Astrocyte (in vitro differentiated cells and primary cell): ENCODE measurements around the gene PTPRK. TPM values are rescaled to one million over a fixed set of nuclear protein-coding genes. Genes with fewer than 3 reads are reported as not detected.

ENCODE experiments used
- DNase-seq: peaks from one replicate; pipeline ENCODE4 v3.0.0-alpha.2; 2010; ENCODE audit warnings: low read depth
- FAIRE-seq: peaks from 2 replicates; lab custom pipeline; 2011; peaks lifted over from hg19 to GRCh38; lab: Jason Lieb, UNC
- H2AFZ ChIP-seq: 2 replicates; pipeline ENCODE4 v1.6.0; 2012; ENCODE audit warnings: low read depth, low read length, inconsistent platforms
- H3K27ac ChIP-seq: 2 replicates; pipeline ENCODE4 v1.5.1; 2011; ENCODE audit warnings: low read depth, low read length, inconsistent platforms
- H3K27me3 ChIP-seq: 2 replicates; pipeline ENCODE4 v1.6.0; 2011; ENCODE audit warnings: low read length, inconsistent platforms; ENCODE audit not compliant: insufficient read depth
- H3K36me3 ChIP-seq: 2 replicates; pipeline ENCODE4 v1.5.1; 2011; ENCODE audit warnings: low read length, inconsistent platforms; ENCODE audit not compliant: insufficient read depth
- H3K4me1 ChIP-seq: 2 replicates; pipeline ENCODE4 v1.5.1; 2011; ENCODE audit warnings: low read length, inconsistent platforms; ENCODE audit not compliant: insufficient read depth
- H3K4me2 ChIP-seq: 2 replicates; pipeline ENCODE4 v1.6.0; 2012; ENCODE audit warnings: low read length, inconsistent platforms
- H3K4me3 ChIP-seq: 2 replicates; pipeline ENCODE4 v1.5.1; 2011; ENCODE audit warnings: low read depth, mild to moderate bottlenecking, low read length, inconsistent platforms; ENCODE audit not compliant: insufficient read depth
- H3K79me2 ChIP-seq: 2 replicates; pipeline ENCODE4 v1.6.0; 2012; ENCODE audit warnings: mild to moderate bottlenecking, low read length, inconsistent platforms; ENCODE audit not compliant: insufficient read depth
- H3K9ac ChIP-seq: 2 replicates; pipeline ENCODE4 v1.6.0; 2012; ENCODE audit warnings: mild to moderate bottlenecking, low read length, inconsistent platforms
- H3K9me3 ChIP-seq: 2 replicates; pipeline ENCODE4 v1.5.1; 2012; ENCODE audit warnings: low read depth, mild to moderate bottlenecking, low read length, inconsistent platforms; ENCODE audit not compliant: insufficient read depth
- H4K20me1 ChIP-seq: 2 replicates; pipeline ENCODE4 v1.6.0; 2012; ENCODE audit warnings: low read length, inconsistent platforms; ENCODE audit not compliant: insufficient read depth
- H3K27ac Mint-ChIP-seq: one replicate; pipeline ENCODE4 v1.8.0; 2021; ENCODE audit warnings: mild to moderate bottlenecking, mixed read lengths; ENCODE audit not compliant: unreplicated experiment
- H3K27me3 Mint-ChIP-seq: one replicate; pipeline ENCODE4 v1.8.0; 2021; ENCODE audit warnings: low read depth, mixed read lengths; ENCODE audit not compliant: unreplicated experiment
- H3K36me3 Mint-ChIP-seq: one replicate; pipeline ENCODE4 v1.8.0; 2021; ENCODE audit warnings: low read depth, mixed read lengths; ENCODE audit not compliant: unreplicated experiment
- H3K4me1 Mint-ChIP-seq: one replicate; pipeline ENCODE4 v1.8.0; 2021; ENCODE audit warnings: low read depth, mixed read lengths; ENCODE audit not compliant: unreplicated experiment
- H3K4me3 Mint-ChIP-seq: one replicate; pipeline ENCODE4 v1.8.0; 2021; ENCODE audit warnings: mild to moderate bottlenecking, moderate library complexity, mixed read lengths; ENCODE audit not compliant: unreplicated experiment
- H3K9me3 Mint-ChIP-seq: one replicate; pipeline ENCODE4 v1.8.0; 2021; ENCODE audit warnings: mild to moderate bottlenecking, mixed read lengths; ENCODE audit not compliant: unreplicated experiment
- CTCF ChIP-seq: IDR thresholded peaks from 2 replicates; pipeline ENCODE4 v1.5.1; 2011; ENCODE audit warnings: low read depth, mild to moderate bottlenecking, inconsistent platforms, low read length, moderate library complexity; ENCODE audit not compliant: insufficient read depth
- EZH2 ChIP-seq: IDR thresholded peaks from 2 replicates; pipeline ENCODE4 v1.6.1; 2012; ENCODE audit warnings: mild to moderate bottlenecking, low read length, inconsistent platforms; ENCODE audit not compliant: insufficient read depth
- total RNA-seq: library from RNA; stranded (reverse); gene quantifications from 2 replicates; pipeline ENCODE4 v1.2.1, GENCODE V29; 2021

PTPRK gene
- total RNA-seq, 1 donor from 2014 or later: 159 TPM

DNA sequence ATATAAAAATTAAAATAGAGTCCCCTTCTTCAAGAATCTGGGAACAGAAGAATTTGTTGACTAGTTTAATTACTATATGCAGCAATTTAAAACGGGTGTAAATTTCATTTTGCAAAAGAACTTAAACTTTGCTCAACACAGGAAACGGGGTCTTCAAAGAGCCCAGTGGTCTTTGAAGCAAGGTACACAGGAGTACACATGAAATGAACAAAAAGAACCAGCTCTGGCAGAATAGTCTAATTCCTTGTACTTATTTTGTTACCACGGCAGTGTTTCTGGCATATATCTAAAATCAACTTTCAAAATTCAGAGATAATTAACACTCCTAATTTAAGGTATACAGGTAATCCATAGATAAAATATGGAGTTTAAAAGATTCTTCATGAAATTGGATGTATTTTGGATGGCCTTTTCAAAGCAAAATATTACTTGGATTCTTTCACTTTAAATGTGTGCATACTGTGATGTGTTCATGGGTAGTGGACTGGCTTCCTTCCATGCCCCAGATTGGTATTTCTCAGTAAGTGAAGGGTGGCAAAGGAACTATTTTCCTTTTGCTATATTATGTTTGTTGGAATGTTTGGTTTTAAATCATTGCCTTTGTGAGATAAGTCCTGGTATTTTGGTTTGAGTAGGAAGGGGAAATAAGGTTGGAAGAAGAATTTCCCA, 522.8 kb downstream of the PTPRK start:
- no peak overlapping the region for H3K27ac ChIP-seq
- H3K9me3 ChIP-seq: no peaks in the 10 kb centered on the region
- no peak for DNase-seq
- no peaks in the 10 kb centered on the region for H3K27me3 ChIP-seq
- FAIRE-seq: no peak
- no peak overlapping the region for H3K4me3 Mint-ChIP-seq
- no peak overlapping the region for H3K4me2 ChIP-seq
- no peak overlapping the region for H3K4me3 ChIP-seq
- H3K36me3 ChIP-seq: no peaks in the 10 kb centered on the region
- H3K4me1 ChIP-seq: no peaks in the 10 kb centered on the region
- H3K36me3 Mint-ChIP-seq: peaks cover 2% of the 10 kb centered on the region
- H3K9ac ChIP-seq: no peak overlapping the region
- no peak overlapping the region for H3K27ac Mint-ChIP-seq
- H2AFZ ChIP-seq: no peak overlapping the region
- H3K79me2 ChIP-seq: no peaks in the 10 kb centered on the region
- H3K9me3 Mint-ChIP-seq: no peaks in the 10 kb centered on the region
- H3K4me1 Mint-ChIP-seq: no peaks in the 10 kb centered on the region
- H3K27me3 Mint-ChIP-seq: no peaks in the 10 kb centered on the region
- TF ChIP-seq CTCF: no peak
- TF ChIP-seq EZH2: no peak
- no peaks in the 10 kb centered on the region for H4K20me1 ChIP-seq

- Mint-ChIP-seq H3K4me1 (no peaks in the 10 kb centered on the region), H3K27me3 (no peaks in the 10 kb centered on the region), H3K9me3 (no peaks in the 10 kb centered on the region), H3K27ac (no peak overlapping the region), H3K36me3 (peaks cover 2% of the 10 kb centered on the region), H3K4me3 (no peak overlapping the region)
- no peak for TF ChIP-seq EZH2
- H3K36me3 ChIP-seq: no peaks in the 10 kb centered on the region
- H3K9me3 ChIP-seq: no peaks in the 10 kb centered on the region
- H3K4me1 ChIP-seq: no peaks in the 10 kb centered on the region
- no peak for DNase-seq
- H3K79me2 ChIP-seq: no peaks in the 10 kb centered on the region
- H4K20me1 ChIP-seq: no peaks in the 10 kb centered on the region
- H3K27ac ChIP-seq: no peak overlapping the region
- H3K9ac ChIP-seq: no peak overlapping the region
- no peak overlapping the region for H3K4me3 ChIP-seq
- no peak for FAIRE-seq
- H2AFZ ChIP-seq: no peak overlapping the region
- no peaks in the 10 kb centered on the region for H3K27me3 ChIP-seq
- H3K4me2 ChIP-seq: no peak overlapping the region
Measured at GRCh38 chr6:127996925-127997324, 523.5 kb downstream of the PTPRK start.

DNA sequence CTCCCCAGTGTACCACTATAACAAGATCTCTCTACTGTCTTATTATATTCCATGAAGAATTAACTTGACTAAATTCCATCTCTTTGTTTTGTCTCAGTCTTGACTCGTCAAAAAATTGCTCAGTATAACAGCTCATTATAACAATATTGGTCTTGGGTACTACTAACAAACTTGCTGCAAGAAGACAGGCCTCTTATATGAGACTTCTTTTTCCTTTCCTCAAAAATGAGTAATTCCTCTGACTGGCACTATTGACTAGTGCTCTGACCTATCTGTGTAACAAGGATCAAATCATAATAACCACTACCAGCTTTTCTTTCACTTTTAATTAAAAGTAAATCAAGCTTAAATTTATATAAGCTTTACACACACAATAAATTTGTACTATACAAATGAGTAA, 528.3 kb downstream of the PTPRK start:
- Histone ChIP-seq H2AFZ (no peak overlapping the region), H3K4me3 (no peak overlapping the region), H3K4me2 (no peak overlapping the region), H3K27ac (no peak overlapping the region), H4K20me1 (no peaks in the 10 kb centered on the region), H3K9ac (no peak overlapping the region), H3K36me3 (no peaks in the 10 kb centered on the region), H3K79me2 (no peaks in the 10 kb centered on the region), H3K27me3 (no peaks in the 10 kb centered on the region), H3K9me3 (no peaks in the 10 kb centered on the region), H3K4me1 (no peaks in the 10 kb centered on the region)
- H3K27me3 Mint-ChIP-seq: no peaks in the 10 kb centered on the region
- DNase-seq (no peak), FAIRE-seq (no peak)
- no peak for TF ChIP-seq EZH2
- TF ChIP-seq CTCF: no peak
- H3K4me1 Mint-ChIP-seq: no peaks in the 10 kb centered on the region
- H3K4me3 Mint-ChIP-seq: no peak overlapping the region
- H3K9me3 Mint-ChIP-seq: no peaks in the 10 kb centered on the region
- H3K36me3 Mint-ChIP-seq: no peaks in the 10 kb centered on the region
- H3K27ac Mint-ChIP-seq: no peak overlapping the region
